SK-N-SH (cell line): ENCODE results near the gene CABP5.

ENCODE experiments used
- CTCF ChIP-seq: fragments of 200-600 bp; sonication (generic); IDR thresholded peaks from 2 replicates; pipeline ENCODE4 v1.6.1; 2017; ENCODE audit warnings: antibody characterized with exemption, mild to moderate bottlenecking, moderate library complexity
- ELF1 ChIP-seq: IDR thresholded peaks from 2 replicates; pipeline ENCODE4 v1.4.0; 2012
- EZH2phosphoT487 ChIP-seq: fragments of 200-600 bp; sonication (generic); IDR thresholded peaks from 2 replicates; pipeline ENCODE4 v1.6.1; 2017; ENCODE audit warnings: low read depth, mixed run types, mild to moderate bottlenecking, antibody characterized with exemption, moderate library complexity, borderline replicate concordance
- IRF3 ChIP-seq: fragments of 150-350 bp; IDR thresholded peaks from 2 replicates; pipeline ENCODE4 v1.6.1; 2016; ENCODE audit warnings: mild to moderate bottlenecking, low read depth, low read length
- JUND ChIP-seq: IDR thresholded peaks from 2 replicates; pipeline ENCODE4 v1.4.0; 2012
- MAX ChIP-seq: IDR thresholded peaks from 2 replicates; pipeline ENCODE4 v1.4.0; 2012; ENCODE audit warnings: low read depth
- MXI1 ChIP-seq: IDR thresholded peaks from 2 replicates; pipeline ENCODE4 v1.6.1; 2012; ENCODE audit warnings: mild to moderate bottlenecking, low read depth, low read length, improper control_type of control experiment
- NFIC ChIP-seq: IDR thresholded peaks from 2 replicates; pipeline ENCODE4 v1.4.0; 2012; ENCODE audit warnings: borderline replicate concordance
- POLR2AphosphoS5 ChIP-seq: IDR thresholded peaks from 2 replicates; pipeline ENCODE4 v1.6.1; 2012; ENCODE audit warnings: low read depth, low read length
- REST ChIP-seq: IDR thresholded peaks from 2 replicates; pipeline ENCODE4 v1.6.1; 2012; ENCODE audit warnings: mild to moderate bottlenecking, low read depth, low read length, moderate library complexity
- SMC3 ChIP-seq: IDR thresholded peaks from 2 replicates; pipeline ENCODE4 v1.6.1; 2012; ENCODE audit warnings: low read depth, low read length, improper control_type of control experiment
- YY1 ChIP-seq: IDR thresholded peaks from 2 replicates; pipeline ENCODE4 v1.4.0; 2012; ENCODE audit warnings: low read depth, mild to moderate bottlenecking

- TF ChIP-seq CTCF (peak; percentile 12; the same call in 1 of the 2 replicates), REST (no peak), ELF1 (no peak), NFIC (no peak), MXI1 (no peak), SMC3 (no peak), YY1 (no peak), POLR2AphosphoS5 (no peak), EZH2phosphoT487 (no peak), IRF3 (no peak), MAX (no peak), JUND (no peak)
Measured at GRCh38 chr19:48069435-48069834, 25.6 kb upstream of the CABP5 start.
